Gastrocnemius medialis (tissue), 4 donors: ENCODE measurements around the gene SPTBN1. TPM values are rescaled to one million over a fixed set of nuclear protein-coding genes. Genes with fewer than 3 reads are reported as not detected.

Experiments
- ATAC-seq, 2 donors: fragments of 150-250 bp; one replicate each; pipeline ENCODE4 v1.9.1; 2016
- DNase-seq, 2 donors: peaks; one replicate each; pipeline ENCODE4 v3.0.0-alpha.2; 2019
- H3K27ac ChIP-seq, 4 donors: fragments of 200-600 bp; sonication (generic); 1 replicate in 1 of 4; 2 replicates in 3 of 4; pipeline ENCODE4 v1.5.1; 2016 to 2018; ENCODE audit warnings: mild to moderate bottlenecking in 2 of 4, moderate library complexity in 1 of 4
- H3K27me3 ChIP-seq, 3 donors: fragments of 200-600 bp; sonication (generic) in 2 of 3; 1 replicate in 1 of 3; 2 replicates in 2 of 3; pipeline versions ENCODE4 v1.5.1 to v1.6.0; 2016 to 2019; ENCODE audit warnings: mild to moderate bottlenecking in 1 of 3, moderate library complexity in 1 of 3
- H3K36me3 ChIP-seq, 2 donors: fragments of 200-600 bp; sonication (generic) in 1 of 2; one replicate each; pipeline ENCODE4 v1.5.1; 2017 to 2018
- H3K4me1 ChIP-seq, 2 donors: fragments of 200-600 bp; sonication (generic) in 1 of 2; one replicate each; pipeline ENCODE4 v1.5.1; 2016 to 2017; ENCODE audit warnings: mild to moderate bottlenecking in 2 of 2
- H3K4me3 ChIP-seq, 4 donors: fragments of 200-600 bp; sonication (generic) in 3 of 4; 1 replicate in 1 of 4; 2 replicates in 3 of 4; pipeline ENCODE4 v1.5.1; 2016 to 2019; ENCODE audit warnings: mild to moderate bottlenecking in 2 of 4
- H3K9me3 ChIP-seq, 3 donors: fragments of 200-600 bp; sonication (generic) in 2 of 3; 1 replicate in 1 of 3; 2 replicates in 2 of 3; pipeline ENCODE4 v1.5.1; 2016 to 2019
- POLR2A ChIP-seq, 2 donors: fragments of 450-650 bp; IDR thresholded peaks; one replicate each; pipeline ENCODE4 v1.6.1; 2017; ENCODE audit warnings: antibody characterized with exemption in 2 of 2, mild to moderate bottlenecking in 2 of 2, moderate library complexity in 2 of 2
- in situ Hi-C, 4 donors: fragments of 200-750 bp; cut with MboI; loops; one replicate each; pipeline versions ENCODE4 v1.15.0 to v1.8.0; 2017; ENCODE audit warnings: low sequenced_read_pairs in 4 of 4
- intact Hi-C: fragments of 100-400 bp; cut with DNase I; formaldehyde crosslinking; loops from one replicate; pipeline ENCODE4 v1.15.1; 2023; ENCODE audit warnings: low total_unique reads
- total RNA-seq, 4 donors: library from RNA; depleted of rRNA; stranded (reverse); fragments of >200 nt; gene quantifications; one replicate each; pipeline versions ENCODE4 v1.1.0 to v1.2.3, GENCODE V29; 2016
- TF ChIP-seq, protein P1 (sequence below), 5 experiments: fragments of 450-650 bp in 3 of 5; fragments of 200-600 bp in 2 of 5; sonication (generic) in 2 of 5; IDR thresholded peaks in 4 of 5; conservative IDR thresholded peaks in 1 of 5; 1 replicate in 4 of 5; 2 replicates in 1 of 5; pipeline ENCODE4 v1.5.1; 2016 to 2019; ENCODE audit warnings: antibody characterized with exemption in 5 of 5, mild to moderate bottlenecking in 3 of 5, moderate library complexity in 3 of 5

The SPTBN1 gene
- total RNA-seq, 4 donors from 2014 or later, result 107 to 191 (median 119) TPM

- peak in 1 of 2 donors; percentile 43 for DNase-seq
- Histone ChIP-seq H3K4me3 (no peak overlapping the region), H3K4me1 (peaks cover 0 to 29% of the 10 kb centered on the region in 2 donors), H3K36me3 (peaks cover 0 to 4% of the 10 kb centered on the region in 2 donors), H3K27me3 (no peaks in the 10 kb centered on the region), H3K27ac (no peak overlapping the region), H3K9me3 (no peaks in the 10 kb centered on the region)
- in situ Hi-C loops, result no loop called here
- no peak for TF ChIP-seq POLR2A (IDR thresholded peaks at IDR 0.05)
- TF ChIP-seq, protein P1, sequence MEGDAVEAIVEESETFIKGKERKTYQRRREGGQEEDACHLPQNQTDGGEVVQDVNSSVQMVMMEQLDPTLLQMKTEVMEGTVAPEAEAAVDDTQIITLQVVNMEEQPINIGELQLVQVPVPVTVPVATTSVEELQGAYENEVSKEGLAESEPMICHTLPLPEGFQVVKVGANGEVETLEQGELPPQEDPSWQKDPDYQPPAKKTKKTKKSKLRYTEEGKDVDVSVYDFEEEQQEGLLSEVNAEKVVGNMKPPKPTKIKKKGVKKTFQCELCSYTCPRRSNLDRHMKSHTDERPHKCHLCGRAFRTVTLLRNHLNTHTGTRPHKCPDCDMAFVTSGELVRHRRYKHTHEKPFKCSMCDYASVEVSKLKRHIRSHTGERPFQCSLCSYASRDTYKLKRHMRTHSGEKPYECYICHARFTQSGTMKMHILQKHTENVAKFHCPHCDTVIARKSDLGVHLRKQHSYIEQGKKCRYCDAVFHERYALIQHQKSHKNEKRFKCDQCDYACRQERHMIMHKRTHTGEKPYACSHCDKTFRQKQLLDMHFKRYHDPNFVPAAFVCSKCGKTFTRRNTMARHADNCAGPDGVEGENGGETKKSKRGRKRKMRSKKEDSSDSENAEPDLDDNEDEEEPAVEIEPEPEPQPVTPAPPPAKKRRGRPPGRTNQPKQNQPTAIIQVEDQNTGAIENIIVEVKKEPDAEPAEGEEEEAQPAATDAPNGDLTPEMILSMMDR (IDR thresholded peaks at IDR 0.05 in 4 of 5, conservative IDR thresholded peaks at IDR 0.05 in 1 of 5), result no peak
- no peak for ATAC-seq
- intact Hi-C loops, result no loop called here
These were observed 79.6 kb downstream of the SPTBN1 start for GRCh38 chr2:54535599-54536195.

DNA sequence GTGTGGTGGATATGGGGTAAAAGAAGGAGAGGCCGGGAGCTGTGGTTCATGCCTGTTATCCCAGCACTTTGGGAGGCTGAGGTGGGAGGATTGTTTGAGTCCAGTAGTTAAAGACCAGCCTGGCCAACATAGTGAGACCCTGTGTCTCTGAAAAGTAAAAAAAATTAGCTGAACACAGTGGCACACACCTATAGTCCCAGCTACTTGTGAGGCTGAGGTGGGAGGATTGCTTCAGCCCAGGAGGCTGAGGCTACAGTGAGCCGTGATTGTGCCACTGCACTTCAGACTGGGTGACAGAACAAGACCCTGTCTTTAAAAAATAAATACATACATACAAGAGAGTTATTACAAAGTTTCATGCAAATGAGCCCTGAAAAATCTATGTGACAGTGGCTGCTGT is 80.6 kb downstream of the SPTBN1 start:
- TF ChIP-seq POLR2A (IDR thresholded peaks at IDR 0.05), result no peak
- TF ChIP-seq, protein P1 (IDR thresholded peaks at IDR 0.05 in 4 of 5, conservative IDR thresholded peaks at IDR 0.05 in 1 of 5), result no peak
- intact Hi-C loops, result no loop called here
- no peaks in the 10 kb centered on the region for H3K27me3 ChIP-seq
- in situ Hi-C loops, result no loop called here
- H3K27ac ChIP-seq, result no peak overlapping the region
- H3K4me1 ChIP-seq, result peaks cover 0 to 34% of the 10 kb centered on the region in 2 donors
- no peak overlapping the region for H3K4me3 ChIP-seq
- DNase-seq (no peak), ATAC-seq (no peak)
- H3K9me3 ChIP-seq, result no peaks in the 10 kb centered on the region
- peaks cover 0 to 4% of the 10 kb centered on the region in 2 donors for H3K36me3 ChIP-seq

GRCh38 chr2:54538537-54538936 is 82.4 kb downstream of the SPTBN1 start:
- peaks cover 4 to 47% of the 10 kb centered on the region in 2 donors for H3K4me1 ChIP-seq
- DNase-seq, result no peak
- H3K27ac ChIP-seq, result no peak overlapping the region
- intact Hi-C loops (no loop called here), in situ Hi-C loops (no loop called here)
- no peaks in the 10 kb centered on the region for H3K9me3 ChIP-seq
- no peak overlapping the region for H3K4me3 ChIP-seq
- no peak for ATAC-seq
- H3K36me3 ChIP-seq, result peaks cover 0 to 4% of the 10 kb centered on the region in 2 donors
- H3K27me3 ChIP-seq, result no peaks in the 10 kb centered on the region
- TF ChIP-seq, protein P1 (IDR thresholded peaks at IDR 0.05 in 4 of 5, conservative IDR thresholded peaks at IDR 0.05 in 1 of 5), result no peak
- TF ChIP-seq POLR2A (IDR thresholded peaks at IDR 0.05), result no peak

GRCh38 chr2:54539683-54540082 is 83.6 kb downstream of the SPTBN1 start:
- H3K27me3 ChIP-seq, result no peaks in the 10 kb centered on the region
- no peak for DNase-seq
- H3K36me3 ChIP-seq, result no peaks in the 10 kb centered on the region
- H3K4me1 ChIP-seq, result peaks cover 4 to 40% of the 10 kb centered on the region in 2 donors
- TF ChIP-seq, protein P1 (IDR thresholded peaks at IDR 0.05 in 4 of 5, conservative IDR thresholded peaks at IDR 0.05 in 1 of 5), result no peak
- intact Hi-C loops (no loop called here), in situ Hi-C loops (no loop called here)
- H3K9me3 ChIP-seq, result no peaks in the 10 kb centered on the region
- no peak for ATAC-seq
- no peak overlapping the region for H3K4me3 ChIP-seq
- H3K27ac ChIP-seq, result no peak overlapping the region

GRCh38 chr2:54540194-54540593 is 84.1 kb downstream of the SPTBN1 start:
- TF ChIP-seq POLR2A (IDR thresholded peaks at IDR 0.05), result no peak
- TF ChIP-seq, protein P1 (IDR thresholded peaks at IDR 0.05 in 4 of 5, conservative IDR thresholded peaks at IDR 0.05 in 1 of 5), result no peak
- in situ Hi-C loops, result no loop called here
- Histone ChIP-seq H3K4me3 (no peak overlapping the region), H3K27ac (no peak overlapping the region), H3K4me1 (peaks cover 4 to 35% of the 10 kb centered on the region in 2 donors), H3K9me3 (no peaks in the 10 kb centered on the region), H3K27me3 (no peaks in the 10 kb centered on the region), H3K36me3 (no peaks in the 10 kb centered on the region)
- ATAC-seq (no peak), DNase-seq (no peak)
- intact Hi-C loops, result no loop called here
